GM12891 (cell line): ENCODE measurements around the gene EFHD1.

Source experiments
- PAX5 ChIP-seq: IDR thresholded peaks from 2 replicates; pipeline ENCODE4 v1.6.1; 2011; ENCODE audit warnings: low read length, moderate library complexity, mild to moderate bottlenecking; ENCODE audit not compliant: insufficient read depth, severe bottlenecking
- POLR2A ChIP-seq: IDR thresholded peaks from 2 replicates; pipeline ENCODE4 v1.6.1; 2011; ENCODE audit warnings: low read depth, low read length, control low read depth
- SPI1 ChIP-seq: IDR thresholded peaks from 2 replicates; pipeline ENCODE4 v1.6.1; 2011; ENCODE audit warnings: low read depth, low read length, control low read depth
- TAF1 ChIP-seq: IDR thresholded peaks from 2 replicates; pipeline ENCODE4 v1.6.1; 2011; ENCODE audit warnings: low read depth, low read length, control low read depth

- no peak for TF ChIP-seq SPI1
- TF ChIP-seq POLR2A, result no peak
- no peak for TF ChIP-seq TAF1
- no peak for TF ChIP-seq PAX5
Observed at GRCh38 chr2:232621186-232621585, 12.2 kb upstream of the EFHD1 start.
